ENCODE measurements around the gene SLC1A5.
"Not testable (repeated sequence)": the region's sequence is repeated elsewhere in the genome, so short reads cannot be mapped to it uniquely, and the experiment has no call there.

The SLC1A5 gene

GRCh38 chr19:46782355-46783019, 5.9 kb downstream of the SLC1A5 start:
- peaks cover 20% of the 10 kb centered on the region for H3K4me1 ChIP-seq (ENCODE audit: control insufficient read depth, insufficient read depth, low read length)
- H3K36me3 ChIP-seq (ENCODE audit: control insufficient read depth in 2 of 2, insufficient read depth in 1 of 2, low read length in 2 of 2): peaks cover 72 to 81% of the 10 kb centered on the region in 2 experiments
- POLR2A ChIA-PET: interaction anchor here (0.6 to 2.1 kb wide), 5 partner anchors 10 to 213 kb away, joined by 3 to 7 read pairs (median 5); no protein-coding TSS in a partner anchor
- TF ChIP-seq ZNF423 (tag by site-specific recombination; IDR thresholded peaks at IDR 0.05) (no peak), ZNF704 (tag by site-specific recombination; IDR thresholded peaks at IDR 0.05) (no peak), GLI4 (tag by site-specific recombination; IDR thresholded peaks at IDR 0.05) (no peak), YY1 (tag by site-specific recombination; IDR thresholded peaks at IDR 0.05) (no peak), ZNF544 (tag by site-specific recombination; IDR thresholded peaks at IDR 0.05) (no peak), IKZF3 (tag by site-specific recombination; IDR thresholded peaks at IDR 0.05) (no peak), EGR2 (tag by site-specific recombination; IDR thresholded peaks at IDR 0.05; ENCODE audit: low read depth) (no peak), ZNF112 (tag by site-specific recombination; IDR thresholded peaks at IDR 0.05) (no peak), ZNF341 (tag by site-specific recombination; IDR thresholded peaks at IDR 0.05; ENCODE audit: low read depth) (no peak), KLF1 (tag by site-specific recombination; IDR thresholded peaks at IDR 0.05) (no peak)
- CTCF ChIA-PET: interaction anchor here (0.5 to 4.5 kb wide), 6 partner anchors 16 to 58 kb away, joined by 3 to 26 read pairs (median 4); no protein-coding TSS in a partner anchor
- H3K9me3 ChIP-seq (ENCODE audit: control insufficient read depth, insufficient read depth, low read depth, low read length): no peaks in the 10 kb centered on the region
- no peak overlapping the region for H3K4me3 ChIP-seq (ENCODE audit: low read depth, low read length)
- peak overlapping the region; percentile 53 for H3K27ac ChIP-seq (ENCODE audit: extremely low read depth, low read depth, low read length)

- ChIA-PET CTCF (interaction anchor here (3.3 kb wide), 1 partner anchor 11 kb away, joined by 22 read pairs; no protein-coding TSS in a partner anchor), POLR2A (interaction anchor here (0.5 to 1.0 kb wide), 3 partner anchors 10 to 81 kb away, joined by 3 to 5 read pairs (median 3); partner anchors contain the start of gene SLC1A5)
- not testable (repeated sequence) for H3K9me3 ChIP-seq (ENCODE audit: control insufficient read depth, insufficient read depth, low read depth, low read length); H3K4me3 ChIP-seq (ENCODE audit: low read depth, low read length); H3K4me1 ChIP-seq (ENCODE audit: control insufficient read depth, insufficient read depth, low read length)
- Histone ChIP-seq H3K36me3 (ENCODE audit: control insufficient read depth in 2 of 2, insufficient read depth in 1 of 2, low read length in 2 of 2) (peaks cover 80 to 85% of the 10 kb centered on the region in 2 experiments), H3K27ac (ENCODE audit: extremely low read depth, low read depth, low read length) (0 out of 2 replicates have a peak overlapping the region, but pooled peaks have one; percentile 16)
- TF ChIP-seq ZNF18 (tag by site-specific recombination; IDR thresholded peaks at IDR 0.05): peak; percentile 55; the same call in 1 of the 2 replicates
Observed at GRCh38 chr19:46777956-46778645, 10.3 kb downstream of the SLC1A5 start.

- Histone ChIP-seq H3K36me3 (ENCODE audit: control insufficient read depth in 2 of 2, insufficient read depth in 1 of 2, low read length in 2 of 2) (peaks cover 71 to 76% of the 10 kb centered on the region in 2 experiments), H3K27ac (ENCODE audit: extremely low read depth, low read depth, low read length) (no peak overlapping the region), H3K4me1 (ENCODE audit: control insufficient read depth, insufficient read depth, low read length) (no peaks in the 10 kb centered on the region), H3K4me3 (ENCODE audit: low read depth, low read length) (no peak overlapping the region), H3K9me3 (ENCODE audit: control insufficient read depth, insufficient read depth, low read depth, low read length) (no peaks in the 10 kb centered on the region)
- ChIA-PET POLR2A (interaction anchor here (0.5 to 1.8 kb wide), 7 partner anchors 9 to 82 kb away, joined by 3 to 6 read pairs (median 3); partner anchors contain the start of gene SLC1A5), CTCF (interaction anchor here (1.7 to 3.3 kb wide), 2 partner anchors 8 to 10 kb away, joined by 7 to 22 read pairs; no protein-coding TSS in a partner anchor)
- TF ChIP-seq ZNF157 (tag by site-specific recombination; IDR thresholded peaks at IDR 0.05) (no peak), KLF1 (tag by site-specific recombination; IDR thresholded peaks at IDR 0.05) (peak; percentile 81), KLF9 (tag by site-specific recombination; IDR thresholded peaks at IDR 0.05; ENCODE audit: low read depth) (0 out of 2 replicates have a peak, but pooled peaks have one; percentile 17), ZNF10 (tag by site-specific recombination; IDR thresholded peaks at IDR 0.05) (no peak), EGR2 (tag by site-specific recombination; IDR thresholded peaks at IDR 0.05; ENCODE audit: low read depth) (peak; percentile 83), KLF8 (tag by site-specific recombination; IDR thresholded peaks at IDR 0.05) (peak; percentile 72), MEIS1 (CRISPR knock-in tag; IDR thresholded peaks at IDR 0.05; ENCODE audit: borderline replicate concordance) (no peak), REST (tag by site-specific recombination; IDR thresholded peaks at IDR 0.05) (no peak), PATZ1 (tag by site-specific recombination; IDR thresholded peaks at IDR 0.05) (peak; percentile 18; the same call in 1 of the 2 replicates), IKZF3 (tag by site-specific recombination; IDR thresholded peaks at IDR 0.05) (0 out of 2 replicates have a peak, but pooled peaks have one; percentile 16)
Observed at GRCh38 chr19:46776927-46777911, 11.2 kb downstream of the SLC1A5 start.

Data from HEK293 (cell line).